ENCODE results near the gene GALNT9.

The GALNT9 gene

GRCh38 chr12:132343294-132344004 lies 14.1 kb upstream of the GALNT9 start:
- Histone ChIP-seq H2AFZ (ENCODE audit: low read depth, low read length) (no peak overlapping the region), H3K79me2 (ENCODE audit: insufficient read depth, low read length) (no peaks in the 10 kb centered on the region), H3K4me2 (ENCODE audit: insufficient read depth, low read length) (no peak overlapping the region), H3K9me3 (ENCODE audit: insufficient read depth, low read length, severe bottlenecking) (no peaks in the 10 kb centered on the region), H3K27me3 (ENCODE audit: insufficient read depth, low read length, poor library complexity) (no peaks in the 10 kb centered on the region), H3K36me3 (ENCODE audit: insufficient read depth, low read length) (no peaks in the 10 kb centered on the region), H4K20me1 (ENCODE audit: insufficient read depth, low read length) (no peaks in the 10 kb centered on the region; the same call in 1 of the 2 replicates), H3K4me3 (ENCODE audit: low read depth in 1 of 2, low read length in 2 of 2) (no peak overlapping the region), H3K4me1 (ENCODE audit: insufficient read depth, low read length) (no peaks in the 10 kb centered on the region), H3K27ac (ENCODE audit: low read length) (no peak overlapping the region), H3K9ac (ENCODE audit: low read depth, low read length) (no peak overlapping the region)
- DNase-seq = no peak
- no peak for ATAC-seq (ENCODE audit: insufficient read depth, low read depth)
- TF ChIP-seq EZH2 (IDR thresholded peaks at IDR 0.05; ENCODE audit: borderline replicate concordance, low read depth, low read length, severe bottlenecking) (no peak), CTCF (IDR thresholded peaks at IDR 0.05; ENCODE audit: borderline replicate concordance, extremely low read depth, low read length, poor library complexity, severe bottlenecking) (no peak)

- ATAC-seq (ENCODE audit: insufficient read depth, low read depth) (peak; percentile 55; the same call in 2 of the 3 replicates), DNase-seq (peak; percentile 10)
- no peaks in the 10 kb centered on the region for H3K79me2 ChIP-seq (ENCODE audit: insufficient read depth, low read length)
- H3K9me3 ChIP-seq (ENCODE audit: insufficient read depth, low read length, severe bottlenecking) = no peaks in the 10 kb centered on the region
- no peaks in the 10 kb centered on the region for H3K4me1 ChIP-seq (ENCODE audit: insufficient read depth, low read length)
- no peak overlapping the region for H3K27ac ChIP-seq (ENCODE audit: low read length)
- no peaks in the 10 kb centered on the region for H3K27me3 ChIP-seq (ENCODE audit: insufficient read depth, low read length, poor library complexity)
- H3K4me2 ChIP-seq (ENCODE audit: insufficient read depth, low read length) = no peak overlapping the region
- H3K9ac ChIP-seq (ENCODE audit: low read depth, low read length) = no peak overlapping the region
- H3K4me3 ChIP-seq (ENCODE audit: low read depth in 1 of 2, low read length in 2 of 2) = no peak overlapping the region
- H4K20me1 ChIP-seq (ENCODE audit: insufficient read depth, low read length) = no peaks in the 10 kb centered on the region; the same call in 1 of the 2 replicates
- H2AFZ ChIP-seq (ENCODE audit: low read depth, low read length) = no peak overlapping the region
- H3K36me3 ChIP-seq (ENCODE audit: insufficient read depth, low read length) = no peaks in the 10 kb centered on the region
- TF ChIP-seq EZH2 (IDR thresholded peaks at IDR 0.05; ENCODE audit: borderline replicate concordance, low read depth, low read length, severe bottlenecking) (no peak), CTCF (IDR thresholded peaks at IDR 0.05; ENCODE audit: borderline replicate concordance, extremely low read depth, low read length, poor library complexity, severe bottlenecking) (peak; percentile 53)
Observed at GRCh38 chr12:132342251-132343227, 13.2 kb upstream of the GALNT9 start.

- DNase-seq (no peak), ATAC-seq (ENCODE audit: insufficient read depth, low read depth) (no peak)
- Histone ChIP-seq H3K79me2 (ENCODE audit: insufficient read depth, low read length) (no peaks in the 10 kb centered on the region), H3K4me1 (ENCODE audit: insufficient read depth, low read length) (no peaks in the 10 kb centered on the region), H3K36me3 (ENCODE audit: insufficient read depth, low read length) (no peaks in the 10 kb centered on the region), H3K9me3 (ENCODE audit: insufficient read depth, low read length, severe bottlenecking) (no peaks in the 10 kb centered on the region), H3K4me3 (ENCODE audit: low read depth in 1 of 2, low read length in 2 of 2) (no peak overlapping the region), H3K27ac (ENCODE audit: low read length) (no peak overlapping the region), H2AFZ (ENCODE audit: low read depth, low read length) (no peak overlapping the region), H3K27me3 (ENCODE audit: insufficient read depth, low read length, poor library complexity) (no peaks in the 10 kb centered on the region), H4K20me1 (ENCODE audit: insufficient read depth, low read length) (no peaks in the 10 kb centered on the region; the same call in 1 of the 2 replicates), H3K4me2 (ENCODE audit: insufficient read depth, low read length) (no peak overlapping the region), H3K9ac (ENCODE audit: low read depth, low read length) (no peak overlapping the region)
- TF ChIP-seq CTCF (IDR thresholded peaks at IDR 0.05; ENCODE audit: borderline replicate concordance, extremely low read depth, low read length, poor library complexity, severe bottlenecking) (no peak), EZH2 (IDR thresholded peaks at IDR 0.05; ENCODE audit: borderline replicate concordance, low read depth, low read length, severe bottlenecking) (no peak)
Observed at GRCh38 chr12:132341318-132342050, 12.1 kb upstream of the GALNT9 start.

Measured in DND-41 (cell line).